ENCODE measurements around the gene TMED4. TPM values are rescaled to one million over a fixed set of nuclear protein-coding genes. Genes with fewer than 3 reads are reported as not detected.

Gene TMED4
- total and polyA plus RNA-seq, 2 donors (not counting 3 experiments of a cell fraction or from before 2014, with no cell fraction given): 63.4 to 89.7 TPM

GRCh38 chr7:44538093-44538797, 43.8 kb downstream of the TMED4 start:
- Histone ChIP-seq H4K20me1 (replicated peaks; ENCODE audit: control insufficient read depth, extremely low read depth, insufficient read depth, low read length) (no peaks in the 10 kb centered on the region), H3K4me1 (ENCODE audit: control insufficient read depth, extremely low read depth, insufficient read depth, low read length) (no peaks in the 10 kb centered on the region), H3K4me2 (ENCODE audit: insufficient read depth, low read length) (no peak overlapping the region), H2AFZ (ENCODE audit: low read depth, low read length) (no peak overlapping the region), H3K79me2 (ENCODE audit: control insufficient read depth, insufficient read depth, low read length) (no peaks in the 10 kb centered on the region), H3K27ac (ENCODE audit: insufficient read depth, low read depth, low read length) (no peak overlapping the region), H3K27me3 (ENCODE audit: control insufficient read depth in 2 of 2, insufficient read depth in 2 of 2, low read length in 2 of 2) (no peaks in the 10 kb centered on the region), H3K9me1 (replicated peaks; ENCODE audit: control insufficient read depth, extremely low read depth, insufficient read depth, low read length) (no peaks in the 10 kb centered on the region), H3K9me3 (replicated peaks; ENCODE audit: control insufficient read depth, insufficient read depth, low read length) (no peaks in the 10 kb centered on the region), H3K9ac (replicated peaks; ENCODE audit: extremely low read depth, insufficient read depth, low read length) (no peak overlapping the region), H3K36me3 (ENCODE audit: control insufficient read depth in 2 of 2, extremely low read depth in 1 of 2, insufficient read depth in 2 of 2, low read length in 2 of 2) (no peaks in the 10 kb centered on the region), H3K4me3 (replicated peaks in 1 of 3; ENCODE audit: insufficient read depth in 1 of 3, low read depth in 1 of 3, low read length in 3 of 3) (no peak overlapping the region)
- dilution Hi-C loops (cut with MboI; ENCODE audit: extremely low pct_ligation_motif_present, low sequenced_read_pairs) (no loop called here), intact Hi-C loops (cut with micrococcal nuclease) (no loop called here)
- POLR2A ChIA-PET: no interaction called here
- DNase-seq (ENCODE audit: low read depth, low spot score): no peak
- no peak for FAIRE-seq
- no peak for TF ChIP-seq GATA2 (IDR thresholded peaks at IDR 0.05; ENCODE audit: insufficient read depth, insufficient read length, low read depth, low read length)
- BruUV-seq (replicated peaks): no TSS peak
- CTCF ChIA-PET: interaction anchor here (1.9 kb wide), 1 partner anchor 27 kb away, joined by 10 read pairs; no protein-coding TSS in a partner anchor

DNA sequence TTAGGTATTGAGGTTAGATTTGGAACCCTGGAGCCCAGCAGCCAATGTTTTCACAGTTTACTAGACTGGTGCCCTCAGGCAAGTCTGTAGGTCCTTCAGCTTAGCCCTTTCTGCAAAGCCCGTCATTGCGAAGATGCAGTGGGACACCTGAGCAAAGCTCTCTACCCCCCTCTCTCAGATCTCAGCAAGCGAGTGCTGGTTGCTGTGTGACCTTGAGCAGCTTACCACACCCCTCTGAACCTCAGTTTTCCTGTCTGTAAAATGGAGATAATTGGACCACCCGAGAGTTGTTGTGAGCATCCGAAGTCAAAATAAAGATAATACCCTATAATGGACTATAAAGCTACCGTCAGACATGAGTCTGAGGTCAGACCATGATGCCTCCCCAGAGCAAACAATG, 44.6 kb downstream of the TMED4 start:
- intact Hi-C loops (cut with micrococcal nuclease): no loop called here
- ChIA-PET POLR2A (no interaction called here), CTCF (interaction anchor here (0.9 to 3.6 kb wide), 3 partner anchors 14 to 189 kb away, joined by 3 to 18 read pairs (median 10); no protein-coding TSS in a partner anchor)

More for the DNA sequence above, 44.6 kb downstream of the TMED4 start:
- DNase-seq (ENCODE audit: low read depth, low spot score) (no peak), FAIRE-seq (no peak)
- Histone ChIP-seq H3K4me1 (ENCODE audit: control insufficient read depth, extremely low read depth, insufficient read depth, low read length) (no peaks in the 10 kb centered on the region), H3K9me1 (replicated peaks; ENCODE audit: control insufficient read depth, extremely low read depth, insufficient read depth, low read length) (no peaks in the 10 kb centered on the region), H3K27me3 (ENCODE audit: control insufficient read depth in 2 of 2, insufficient read depth in 2 of 2, low read length in 2 of 2) (no peaks in the 10 kb centered on the region), H3K9me3 (replicated peaks; ENCODE audit: control insufficient read depth, insufficient read depth, low read length) (no peaks in the 10 kb centered on the region), H3K4me3 (replicated peaks in 1 of 3; ENCODE audit: insufficient read depth in 1 of 3, low read depth in 1 of 3, low read length in 3 of 3) (no peak overlapping the region), H3K36me3 (ENCODE audit: control insufficient read depth in 2 of 2, extremely low read depth in 1 of 2, insufficient read depth in 2 of 2, low read length in 2 of 2) (no peaks in the 10 kb centered on the region), H3K79me2 (ENCODE audit: control insufficient read depth, insufficient read depth, low read length) (no peaks in the 10 kb centered on the region), H3K27ac (ENCODE audit: insufficient read depth, low read depth, low read length) (no peak overlapping the region), H3K9ac (replicated peaks; ENCODE audit: extremely low read depth, insufficient read depth, low read length) (no peak overlapping the region), H4K20me1 (replicated peaks; ENCODE audit: control insufficient read depth, extremely low read depth, insufficient read depth, low read length) (no peaks in the 10 kb centered on the region), H3K4me2 (ENCODE audit: insufficient read depth, low read length) (no peak overlapping the region), H2AFZ (ENCODE audit: low read depth, low read length) (no peak overlapping the region)
- no peak for TF ChIP-seq FOS (IDR thresholded peaks at IDR 0.05; ENCODE audit: borderline replicate concordance, insufficient read depth, low read length)
- TF ChIP-seq CTCF (IDR thresholded peaks at IDR 0.05; ENCODE audit: extremely low read depth in 1 of 2, insufficient read depth in 1 of 2, low read depth in 1 of 2, low read length in 2 of 2): no peak
- no peak for TF ChIP-seq EZH2 (IDR thresholded peaks at IDR 0.05; ENCODE audit: borderline replicate concordance, low read depth, low read length, severe bottlenecking)
- no peak for TF ChIP-seq POLR2A (IDR thresholded peaks at IDR 0.05; ENCODE audit: low read depth, low read length)
- TF ChIP-seq JUN (IDR thresholded peaks at IDR 0.05; ENCODE audit: borderline replicate concordance, insufficient read depth, insufficient read length, low read depth): no peak
- TF ChIP-seq, protein P1, sequence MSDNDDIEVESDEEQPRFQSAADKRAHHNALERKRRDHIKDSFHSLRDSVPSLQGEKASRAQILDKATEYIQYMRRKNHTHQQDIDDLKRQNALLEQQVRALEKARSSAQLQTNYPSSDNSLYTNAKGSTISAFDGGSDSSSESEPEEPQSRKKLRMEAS (IDR thresholded peaks at IDR 0.05; ENCODE audit: insufficient read depth, insufficient read length): no peak
- no peak for TF ChIP-seq MYC (IDR thresholded peaks at IDR 0.05; ENCODE audit: low read depth, low read length)
- TF ChIP-seq GATA2 (IDR thresholded peaks at IDR 0.05; ENCODE audit: insufficient read depth, insufficient read length, low read depth, low read length): no peak
- no peak for TF ChIP-seq POLR2AphosphoS5 (IDR thresholded peaks at IDR 0.05; ENCODE audit: insufficient read depth, low read depth, low read length)
- BruUV-seq (replicated peaks): no TSS peak
- dilution Hi-C loops (cut with MboI; ENCODE audit: extremely low pct_ligation_motif_present, low sequenced_read_pairs): no loop called here
